GM12878 (cell line): Measurements from ENCODE around the gene COPG2. TPM values are rescaled to one million over a fixed set of nuclear protein-coding genes. Genes with fewer than 3 reads are reported as not detected.

ENCODE experiments used
- ATAC-seq: fragments of 200-7000 bp; cut with Tn5 transposase; 3 replicates; pipeline ENCODE4 v1.9.1; 2020; ENCODE audit warnings: mild to moderate bottlenecking, moderate library complexity
- BruUV-seq: library from RNA; stranded (reverse); fragments of 400-500 nt; replicated peaks from 2 replicates; lab custom pipeline; 2021; lab: Mats Ljungman, UMichigan
- CTCF ChIA-PET: fragments of 300-600 bp; sonication (Branson Sonifier 250); formaldehyde crosslinking; extraction: SDS; loops from one replicate; lab custom pipeline; 2021; ENCODE audit warnings: inconsistent platforms; lab: Yijun Ruan, JAX
- POLR2A ChIA-PET: fragments of 350-600 bp; formaldehyde crosslinking; extraction: SDS; loops from one replicate; lab custom pipeline; 2021; ENCODE audit warnings: inconsistent platforms; lab: Charles Lee
- RAD21 ChIA-PET: fragments of 300-600 bp; sonication (Branson Sonifier 250); formaldehyde crosslinking; loops from one replicate; lab custom pipeline; 2023; ENCODE audit warnings: antibody characterized with exemption; ENCODE audit not compliant: unreplicated experiment; lab: Charles Lee
- SMC1A ChIA-PET: fragments of 300-600 bp; sonication (Branson Sonifier 250); formaldehyde crosslinking; loops from one replicate; lab custom pipeline; 2023; ENCODE audit not compliant: unreplicated experiment, uncharacterized antibody; lab: Charles Lee
- DNase-seq: peaks from one replicate; pipeline ENCODE4 v3.0.0-alpha.2; 2011; ENCODE audit warnings: low read depth, low spot score
- FAIRE-seq: peaks from 3 replicates; lab custom pipeline; 2011; peaks lifted over from hg19 to GRCh38; lab: Jason Lieb, UNC
- H2AFZ ChIP-seq: 2 replicates; pipeline ENCODE4 v1.6.0; 2011; ENCODE audit warnings: low read depth, low read length, control low read depth; ENCODE audit not compliant: control insufficient read depth
- H3K27ac ChIP-seq: 2 replicates; pipeline ENCODE4 v1.5.1; 2011; ENCODE audit warnings: control low read depth; ENCODE audit not compliant: control insufficient read depth, insufficient read depth
- H3K27me3 ChIP-seq, 2 experiments: replicated peaks in 1 of 2; 2 replicates each; pipeline versions ENCODE4 v1.6.0 to v1.6.1; 2011; ENCODE audit warnings: low read length in 1 of 2; ENCODE audit not compliant: control insufficient read depth in 2 of 2, insufficient read depth in 2 of 2
- H3K36me3 ChIP-seq, 2 experiments: 2 replicates each; pipeline ENCODE4 v1.5.1; 2011; ENCODE audit warnings: low read length in 1 of 2; ENCODE audit not compliant: control insufficient read depth in 2 of 2, insufficient read depth in 2 of 2
- H3K4me1 ChIP-seq: 2 replicates; pipeline ENCODE4 v1.6.1; 2011; ENCODE audit warnings: mild to moderate bottlenecking, low read length, moderate library complexity, mixed read lengths; ENCODE audit not compliant: control insufficient read depth, insufficient read depth
- H3K4me2 ChIP-seq: 2 replicates; pipeline ENCODE4 v1.6.0; 2011; ENCODE audit warnings: control low read depth; ENCODE audit not compliant: control insufficient read depth, insufficient read depth
- H3K4me3 ChIP-seq: fragments of 200-600 bp; sonication (generic); 2 replicates; pipeline ENCODE4 v1.5.1; 2016
- H3K79me2 ChIP-seq: 2 replicates; pipeline ENCODE4 v1.6.0; 2011; ENCODE audit warnings: low read length; ENCODE audit not compliant: control insufficient read depth, insufficient read depth
- H3K9ac ChIP-seq: 2 replicates; pipeline ENCODE4 v1.8.0; 2011; ENCODE audit warnings: low read length, control low read depth, mixed read lengths; ENCODE audit not compliant: control insufficient read depth, insufficient read depth
- H3K9me3 ChIP-seq: replicated peaks from 3 replicates; pipeline ENCODE4 v1.5.1; 2011; ENCODE audit warnings: mild to moderate bottlenecking, low read length; ENCODE audit not compliant: control insufficient read depth, insufficient read depth
- H4K20me1 ChIP-seq: 2 replicates; pipeline ENCODE4 v1.6.0; 2011; ENCODE audit not compliant: control insufficient read depth, insufficient read depth
- BCL11A ChIP-seq: IDR thresholded peaks from 2 replicates; pipeline ENCODE4 v1.6.1; 2011; ENCODE audit warnings: low read depth, low read length
- BCL3 ChIP-seq: IDR thresholded peaks from 2 replicates; pipeline ENCODE4 v1.6.1; 2011; ENCODE audit warnings: borderline replicate concordance, low read depth, mild to moderate bottlenecking, moderate library complexity, low read length; ENCODE audit not compliant: insufficient read depth, poor library complexity, severe bottlenecking
- CHD1 ChIP-seq: IDR thresholded peaks from 2 replicates; pipeline ENCODE4 v1.6.1; 2012; ENCODE audit warnings: low read depth, low read length, improper control_type of control experiment
- CHD2 ChIP-seq: IDR thresholded peaks from 2 replicates; pipeline ENCODE4 v1.6.1; 2011; ENCODE audit warnings: low read depth, low read length, improper control_type of control experiment, borderline replicate concordance
- EGR1 ChIP-seq, 2 experiments: IDR thresholded peaks; 1 replicate in 1 of 2; 2 replicates in 1 of 2; pipeline ENCODE4 v1.6.1; 2011 to 2012; ENCODE audit warnings: low read depth in 2 of 2, low read length in 2 of 2, borderline replicate concordance in 1 of 2, mild to moderate bottlenecking in 1 of 2, moderate library complexity in 1 of 2
- EZH2 ChIP-seq: IDR thresholded peaks from 2 replicates; pipeline ENCODE4 v1.6.1; 2012; ENCODE audit warnings: low read depth, mild to moderate bottlenecking, control low read depth, inconsistent platforms, low read length, borderline replicate concordance; ENCODE audit not compliant: control insufficient read depth
- IRF4 ChIP-seq: IDR thresholded peaks from 2 replicates; pipeline ENCODE4 v1.6.1; 2011; ENCODE audit warnings: low read depth, low read length
- MEF2B ChIP-seq: fragments of 450-650 bp; IDR thresholded peaks from 2 replicates; pipeline ENCODE4 v1.6.1; 2018; ENCODE audit warnings: mild to moderate bottlenecking, moderate library complexity; ENCODE audit not compliant: partially characterized antibody, poor library complexity, severe bottlenecking
- RAD21 ChIP-seq: IDR thresholded peaks from 2 replicates; pipeline ENCODE4 v1.6.1; 2011; ENCODE audit warnings: mild to moderate bottlenecking, low read depth, low read length, moderate library complexity; ENCODE audit not compliant: insufficient read depth
- SREBF2 ChIP-seq: IDR thresholded peaks from 2 replicates; pipeline ENCODE4 v1.6.1; 2012; ENCODE audit warnings: mild to moderate bottlenecking, low read length
- SRF ChIP-seq, 2 experiments: IDR thresholded peaks; 2 replicates each; pipeline ENCODE4 v1.6.1; 2011; ENCODE audit warnings: low read depth in 2 of 2, low read length in 2 of 2, mild to moderate bottlenecking in 1 of 2, moderate library complexity in 1 of 2
- TARDBP ChIP-seq: IDR thresholded peaks from 2 replicates; pipeline ENCODE4 v1.6.1; 2016; ENCODE audit warnings: borderline replicate concordance
- WGBS: methylation state at CpG from one replicate; pipeline ENCODE4 v1.1.6; 2016; ENCODE audit warnings: low lambda C conversion rate; ENCODE audit not compliant: insufficient replicate concordance, insufficient coverage; ENCODE audit errors: missing lambda C conversion rate; 5-methylcytosine and 5-hydroxymethylcytosine counted together
- in situ Hi-C: fragments of 300-500 bp; cut with MboI; formaldehyde crosslinking; loops from 9 replicates; pipeline ENCODE4 v1.14.3; 2018; ENCODE audit warnings: mixed read lengths
- intact Hi-C: fragments of 100-400 bp; cut with micrococcal nuclease; formaldehyde crosslinking; loops from one replicate; pipeline ENCODE4 v1.14.2; 2022; ENCODE audit not compliant: unreplicated experiment
- polyA plus RNA-seq, 11 experiments: library from polyadenylated mRNA; depleted of rRNA in 4 of 11; unstranded in 6 of 11; stranded (reverse) in 5 of 11; fragments of >200 nt; fragmentation: Nextera tagmentation in 4 of 11; fragmentation: Illumina TruSeq in 1 of 11; extraction: Ambion mirVana in 4 of 11; extraction: Trizol in 1 of 11; gene quantifications; 1 replicate in 1 of 11; 2 replicates in 10 of 11; pipeline versions ENCODE4 v1.2.1 to v1.2.3, GENCODE V29; 2011 to 2016; ENCODE audit warnings: inconsistent platforms in 2 of 11, missing spikeins in 2 of 11, low read depth in 1 of 11
- total RNA-seq, 4 experiments: library from RNA; depleted of rRNA in 3 of 4; stranded (reverse); fragments of >200 nt in 3 of 4; fragmentation: Illumina TruSeq in 1 of 4; extraction: Trizol in 1 of 4; gene quantifications; 2 replicates each; pipeline versions ENCODE4 v1.2.1 to v1.2.3, GENCODE V29; 2013 to 2021
- TF ChIP-seq, protein P1 (sequence below): fragments of 450-650 bp; IDR thresholded peaks from 2 replicates; pipeline ENCODE4 v1.6.1; 2017; ENCODE audit warnings: borderline replicate concordance

Gene COPG2
- total and polyA plus RNA-seq, 10 of the 15 experiments (the other 5 are each of a cell fraction or from before 2014, with no cell fraction given) = 3.4 to 37.8 (median 16.7) TPM

GRCh38 chr7:130488392-130489139 lies 180.0 kb downstream of the COPG2 start:
- H3K4me2 ChIP-seq = no peak overlapping the region
- no peaks in the 10 kb centered on the region for H4K20me1 ChIP-seq
- RAD21 ChIA-PET = no interaction called here
- TF ChIP-seq, protein P1, sequence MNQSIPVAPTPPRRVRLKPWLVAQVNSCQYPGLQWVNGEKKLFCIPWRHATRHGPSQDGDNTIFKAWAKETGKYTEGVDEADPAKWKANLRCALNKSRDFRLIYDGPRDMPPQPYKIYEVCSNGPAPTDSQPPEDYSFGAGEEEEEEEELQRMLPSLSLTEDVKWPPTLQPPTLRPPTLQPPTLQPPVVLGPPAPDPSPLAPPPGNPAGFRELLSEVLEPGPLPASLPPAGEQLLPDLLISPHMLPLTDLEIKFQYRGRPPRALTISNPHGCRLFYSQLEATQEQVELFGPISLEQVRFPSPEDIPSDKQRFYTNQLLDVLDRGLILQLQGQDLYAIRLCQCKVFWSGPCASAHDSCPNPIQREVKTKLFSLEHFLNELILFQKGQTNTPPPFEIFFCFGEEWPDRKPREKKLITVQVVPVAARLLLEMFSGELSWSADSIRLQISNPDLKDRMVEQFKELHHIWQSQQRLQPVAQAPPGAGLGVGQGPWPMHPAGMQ = no peak
- TF ChIP-seq TARDBP (no peak), CHD1 (no peak), BCL3 (no peak), CHD2 (no peak), BCL11A (no peak), SREBF2 (no peak), SRF (IDR thresholded peaks at IDR 0.05; ENCODE audit: low read depth in 2 of 2, low read length in 2 of 2) (no peak), EZH2 (no peak), EGR1 (IDR thresholded peaks at IDR 0.05; ENCODE audit: borderline replicate concordance in 1 of 2, low read depth in 2 of 2, low read length in 2 of 2) (no peak), IRF4 (no peak), RAD21 (no peak), MEF2B (no peak)
- TF ChIP-seq, all 136 proteins: peak for 0
- intact Hi-C loops (loop anchor here (5.0 kb wide), 2 partner anchors 121 to 269 kb away; no protein-coding TSS in a partner anchor), in situ Hi-C loops (no loop called here)
- Histone ChIP-seq H2AFZ (no peak overlapping the region), H3K27ac (no peak overlapping the region), H3K36me3 (no peaks in the 10 kb centered on the region), H3K79me2 (no peaks in the 10 kb centered on the region), H3K9ac (no peak overlapping the region), H3K9me3 (no peaks in the 10 kb centered on the region; the same call in 2 of the 3 replicates), H3K4me1 (peaks cover 11% of the 10 kb centered on the region), H3K4me3 (no peak overlapping the region), H3K27me3 (no peaks in the 10 kb centered on the region; a peak in 2 of 4 replicates)
- ChIA-PET SMC1A (interaction anchor here (1.4 to 1.9 kb wide), 2 partner anchors 12 to 77 kb away, joined by 5 to 6 read pairs; no protein-coding TSS in a partner anchor), POLR2A (no interaction called here), CTCF (interaction anchor here (1.5 to 2.6 kb wide), 2 partner anchors 12 to 245 kb away, joined by 5 to 12 read pairs; no protein-coding TSS in a partner anchor)
- WGBS = 68% methylated on average over 7 of the region's 7 CpGs
- BruUV-seq = no TSS peak
- no peak for ATAC-seq
- no peak for DNase-seq
- no peak for FAIRE-seq
